UCSD-AML1 (cell line): Measurements from ENCODE around the gene CSHL1.
A peak's percentile ranks its signal among the peaks of the same experiment; 100 is the strongest.
"Not testable (repeated sequence)": the region's sequence is repeated elsewhere in the genome, so short reads cannot be mapped to it uniquely, and the experiment has no call there.

Experiments
- DNase-seq: peaks from one replicate; lab custom pipeline; 2025; ENCODE audit not compliant: unreplicated experiment; lab: John Stamatoyannopoulos, UW

CSHL1 gene

GRCh38 chr17:63941162-63941561 is 30.1 kb upstream of the CSHL1 start:
- DNase-seq, result no peak

DNA sequence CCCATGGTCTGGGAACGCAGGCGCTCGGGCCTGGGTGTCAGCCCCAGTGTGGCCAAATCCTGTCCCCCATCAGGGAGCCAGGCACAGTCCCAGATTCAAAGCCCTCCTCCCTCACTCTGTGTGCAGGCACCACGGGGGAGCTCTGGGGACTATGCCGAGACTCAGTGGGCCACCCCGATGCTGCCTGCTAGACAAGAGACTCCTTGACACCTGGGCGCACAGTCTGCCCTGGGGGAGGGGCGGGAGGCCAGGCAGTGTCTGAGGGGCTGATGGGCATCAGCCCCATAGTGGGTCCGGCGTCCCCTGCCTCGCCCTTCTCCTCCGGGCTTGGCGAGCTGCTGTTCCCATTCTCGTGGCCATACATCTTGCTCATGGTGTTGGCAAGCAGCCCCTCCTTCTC is 29.5 kb upstream of the CSHL1 start:
- DNase-seq, result no peak

GRCh38 chr17:63939884-63940283 is 28.8 kb upstream of the CSHL1 start:
- no peak for DNase-seq

DNA sequence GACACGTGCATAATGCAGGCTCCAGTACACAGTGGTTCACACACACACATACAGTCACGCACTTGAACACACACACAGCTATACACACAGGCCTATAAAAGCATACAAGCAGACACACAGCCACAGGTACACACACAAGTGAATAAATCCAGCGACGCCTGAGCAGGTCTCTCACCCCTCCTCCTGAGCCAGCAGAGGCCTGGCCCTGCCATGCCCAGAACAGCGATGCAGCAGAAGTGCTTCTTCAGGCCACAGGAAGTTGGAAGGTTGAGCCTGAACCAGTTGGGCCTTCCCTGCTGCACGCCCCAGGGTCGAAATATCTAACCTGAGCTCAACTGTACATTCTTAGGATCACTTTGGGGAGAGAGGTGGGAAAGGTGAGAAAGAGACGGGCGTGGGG is 28.3 kb upstream of the CSHL1 start:
- DNase-seq, result no peak

- no peak for DNase-seq
These were observed 26.9 kb upstream of the CSHL1 start for GRCh38 chr17:63937920-63938319.

GRCh38 chr17:63937319-63937718 is 26.3 kb upstream of the CSHL1 start:
- DNase-seq, result no peak

- DNase-seq, result no peak
These were observed 23.4 kb upstream of the CSHL1 start for GRCh38 chr17:63934183-63935112.

DNA sequence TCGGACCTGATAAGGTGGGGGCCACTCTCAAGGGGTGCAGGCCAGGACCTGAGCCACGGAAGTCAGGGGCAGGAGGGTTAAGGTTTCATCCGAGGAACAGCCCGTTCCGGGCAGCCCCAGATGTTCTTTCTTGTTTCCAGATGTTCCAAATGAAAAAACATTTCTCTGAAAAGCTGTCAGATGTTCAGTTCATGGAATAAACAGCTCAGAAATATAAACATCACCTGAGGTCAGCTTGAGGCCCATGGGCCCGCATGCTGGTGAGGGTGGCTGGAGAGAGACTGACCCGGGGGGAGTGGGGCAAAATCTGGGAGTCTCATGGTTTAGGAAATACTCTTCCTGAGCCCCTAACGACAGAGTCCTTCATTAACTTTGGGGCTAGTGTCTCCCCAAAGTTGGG is 22.5 kb upstream of the CSHL1 start:
- DNase-seq, result no peak

GRCh38 chr17:63932721-63933120 is 21.7 kb upstream of the CSHL1 start:
- DNase-seq, result no peak

DNA sequence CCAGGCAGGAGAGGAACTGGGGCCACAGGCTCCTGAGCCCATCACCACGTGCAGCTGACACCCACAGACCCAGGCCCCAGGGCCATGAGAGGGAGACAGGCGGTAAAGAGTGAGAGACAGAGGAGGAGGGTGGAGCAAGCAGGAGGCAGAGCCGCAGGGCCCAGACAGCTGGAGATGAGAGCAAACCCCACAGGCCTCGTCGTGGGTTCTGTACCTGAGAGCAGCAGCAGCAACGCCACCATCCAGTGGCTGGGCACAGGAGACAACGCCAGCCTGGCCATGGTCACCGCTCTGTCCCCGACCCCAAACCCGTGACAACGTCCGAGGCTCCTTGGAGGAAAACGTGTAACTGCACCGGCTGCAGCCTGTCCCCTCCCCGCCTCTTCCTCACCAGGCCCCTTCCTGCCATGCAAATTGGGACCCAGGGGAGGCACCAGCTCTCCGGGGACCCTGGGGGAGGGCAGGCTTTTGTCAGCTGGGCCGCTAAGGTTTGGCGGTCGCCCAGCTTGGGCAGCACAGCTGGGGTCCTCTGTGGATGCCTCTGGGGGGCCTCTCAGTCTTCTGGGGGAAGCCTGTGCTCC is 21.0 kb upstream of the CSHL1 start, which contains the start of gene CD79B:
Gene CD79B, minus strand, starts transcription at position 351 of the 581 bp plus-strand sequence. Its CDS starts 70 bp downstream, at position 281.
- DNase-seq, result peak; percentile 58

DNA sequence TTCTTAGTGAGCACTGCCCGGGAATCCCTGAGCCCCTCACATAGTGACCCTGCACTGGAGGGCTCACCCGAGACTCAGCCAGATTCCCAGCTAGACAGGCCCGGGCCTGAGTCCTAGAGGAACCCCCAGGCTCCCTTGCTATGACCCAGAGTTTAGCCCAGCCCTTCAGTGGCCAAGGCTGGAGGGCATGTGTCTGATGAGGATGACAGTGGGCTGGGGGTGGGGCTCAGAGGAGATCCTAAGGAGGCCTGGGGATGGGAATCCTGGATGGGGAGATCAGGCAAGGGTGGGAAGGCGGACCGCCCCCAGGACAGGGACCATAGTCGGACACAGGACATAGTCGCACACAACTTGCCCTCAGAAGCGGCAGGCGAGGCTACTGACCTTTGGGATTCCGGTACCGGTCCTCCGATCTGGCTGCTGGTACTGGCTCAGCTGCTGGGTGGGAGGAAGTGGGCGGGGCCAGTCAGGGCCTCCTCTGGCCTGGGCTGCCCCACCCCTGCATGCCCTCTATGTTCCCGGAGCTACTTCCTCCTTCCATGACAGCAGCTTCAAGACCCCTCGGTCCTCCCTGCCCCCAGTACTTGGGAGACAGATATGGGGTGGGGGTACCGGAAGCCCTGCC is 20.0 kb upstream of the CSHL1 start:
- DNase-seq, result peak; percentile 75

DNA sequence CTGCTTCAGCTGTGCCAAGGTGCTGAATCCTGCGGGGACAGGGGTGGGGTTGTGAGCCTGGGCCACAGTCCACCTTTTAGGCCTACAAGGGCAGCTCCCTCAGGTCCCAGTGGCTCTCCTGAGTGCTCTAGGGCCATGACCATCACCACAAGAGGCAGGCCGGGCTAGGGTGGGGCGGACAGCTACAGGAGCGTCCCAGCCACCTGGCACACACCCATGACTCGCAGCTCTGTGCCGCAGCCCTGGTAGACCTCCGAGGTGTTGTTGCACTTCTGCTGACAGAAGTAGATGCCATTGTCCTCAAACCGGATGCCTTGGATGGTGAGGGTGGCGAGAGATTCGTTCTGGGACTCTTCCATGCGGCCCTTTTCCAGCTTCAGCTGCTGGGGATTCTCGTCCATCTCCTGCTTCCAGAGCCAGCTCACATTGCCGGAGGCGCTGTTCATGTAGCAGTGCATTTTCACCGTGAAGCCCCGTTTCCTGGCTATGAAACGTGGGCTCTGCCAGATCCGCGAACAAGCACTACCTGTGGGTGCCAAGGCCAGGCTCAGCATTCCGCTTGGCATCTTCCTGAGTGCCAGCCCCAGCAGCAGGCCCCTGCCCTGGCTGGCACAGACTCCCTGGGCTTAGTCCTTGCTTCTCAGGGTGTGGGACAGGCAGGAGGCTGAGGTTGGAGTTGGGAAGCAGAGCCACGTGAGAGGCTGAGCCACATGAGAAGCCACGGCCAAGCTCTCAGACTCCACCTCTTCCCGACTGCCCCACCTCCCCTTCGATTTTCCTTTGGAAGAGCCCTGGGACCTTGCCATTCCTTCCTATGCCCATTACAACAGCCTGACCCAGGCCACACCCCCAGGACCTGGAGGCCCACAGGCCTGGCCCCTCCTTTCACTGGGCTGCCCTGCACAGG is 19.1 kb upstream of the CSHL1 start:
- DNase-seq, result no peak

- DNase-seq, result no peak
These were observed 18.1 kb upstream of the CSHL1 start for GRCh38 chr17:63928966-63929695.

- no peak for DNase-seq
These were observed 17.2 kb upstream of the CSHL1 start for GRCh38 chr17:63928172-63928666.

DNA sequence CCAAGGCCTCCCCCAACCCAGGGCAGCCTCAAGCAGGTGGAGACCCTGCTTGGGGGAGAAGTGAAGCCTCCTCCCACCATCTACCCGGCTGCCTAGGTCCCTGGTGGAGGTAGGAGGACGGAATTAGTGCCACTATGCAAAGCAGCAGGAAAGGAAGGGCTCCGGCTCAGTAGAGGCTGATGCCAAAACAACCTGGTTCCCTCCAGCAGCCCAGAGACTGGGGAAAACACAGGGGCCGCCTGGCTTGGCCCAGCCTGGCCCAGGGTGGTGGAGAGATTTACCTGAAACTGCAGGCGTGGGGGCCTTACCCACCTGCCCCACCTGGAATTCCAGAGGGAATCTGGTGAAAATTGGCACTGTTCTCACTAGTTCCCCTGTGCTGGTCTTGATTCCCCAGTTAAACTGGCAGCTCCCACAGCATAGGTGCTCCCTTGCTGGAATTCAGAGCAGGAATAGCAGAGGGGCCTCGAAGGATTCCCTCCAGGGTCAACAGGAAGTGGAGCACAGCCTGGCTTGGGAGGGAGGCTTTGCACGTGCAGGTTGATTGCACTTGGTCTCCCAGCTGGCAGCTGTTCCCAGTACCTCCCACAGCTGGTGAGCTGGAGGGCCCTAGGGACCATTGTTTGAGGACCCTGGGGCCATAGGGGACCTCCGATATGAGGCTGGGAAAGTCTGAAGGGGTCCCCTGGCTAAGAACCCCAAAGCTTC is 16.6 kb upstream of the CSHL1 start:
- no peak for DNase-seq

GRCh38 chr17:63926164-63926563 is 15.1 kb upstream of the CSHL1 start:
- DNase-seq, result no peak

- no peak for DNase-seq
These were observed 14.6 kb upstream of the CSHL1 start for GRCh38 chr17:63925615-63926014.

DNA sequence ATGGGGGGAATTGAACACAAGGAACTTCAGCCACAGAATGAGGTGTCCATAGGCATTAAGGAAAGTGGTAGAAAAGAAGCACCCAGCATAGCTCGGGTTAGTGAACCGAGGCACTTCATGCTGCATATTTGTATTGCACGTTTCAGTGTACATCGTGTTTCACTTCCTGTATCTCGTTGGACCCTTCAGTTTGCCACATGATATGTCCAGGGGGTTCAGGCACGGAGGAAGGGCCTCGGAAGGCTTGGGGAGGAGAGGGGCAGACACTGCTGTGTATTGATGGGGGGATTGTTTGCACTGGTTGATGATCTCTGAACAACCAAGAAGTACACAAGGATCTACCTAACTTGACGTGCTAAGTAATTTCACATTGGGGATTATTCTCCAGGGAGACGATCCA is 11.3 kb upstream of the CSHL1 start:
- DNase-seq, result not testable (repeated sequence)

- not testable (repeated sequence) for DNase-seq
These were observed 9.7 kb upstream of the CSHL1 start for GRCh38 chr17:63920779-63921178.
